ENCODE results near the gene NRARP.

DNA sequence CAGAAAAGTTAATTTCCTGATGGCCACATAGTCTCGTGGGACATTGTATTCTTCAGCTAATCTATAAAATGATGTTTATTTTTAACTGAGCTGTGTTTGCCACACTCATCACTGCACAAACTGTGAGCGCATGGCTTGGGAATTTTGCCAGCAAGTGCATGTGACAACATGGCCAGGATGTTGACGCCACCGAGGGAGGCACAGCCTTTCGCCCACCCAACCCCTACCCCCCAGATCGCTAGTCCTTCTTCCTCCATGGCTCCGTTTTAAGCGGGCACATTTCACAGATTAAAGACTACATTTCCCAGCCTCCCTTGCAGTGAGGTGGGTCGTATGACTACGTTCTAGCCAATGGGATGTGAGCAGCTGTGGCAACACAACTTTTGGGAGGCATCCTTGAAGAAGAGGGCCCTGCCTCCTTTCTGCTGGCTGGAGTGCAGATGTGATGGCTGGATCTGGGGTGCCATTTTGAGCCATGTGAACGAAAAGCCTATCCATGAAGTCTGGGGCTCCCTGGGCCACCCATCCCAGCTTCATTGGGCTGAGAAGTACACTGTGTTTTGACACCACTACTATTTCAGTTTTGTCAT, 7.9 kb downstream of the NRARP start:
- TF ChIP-seq ELK1 (IDR thresholded peaks at IDR 0.05; ENCODE audit: low read depth, low read length) (no peak), SMAD1 (IDR thresholded peaks at IDR 0.05; ENCODE audit: low read depth, partially characterized antibody) (no peak), RCOR1 (conservative IDR thresholded peaks at IDR 0.05; ENCODE audit: low read depth, low read length) (no peak), ZBED1 (IDR thresholded peaks at IDR 0.05; ENCODE audit: borderline replicate concordance) (no peak), MTA3 (IDR thresholded peaks at IDR 0.05; ENCODE audit: borderline replicate concordance, low read length) (no peak)

Data from GM12878 (cell line).